Glutamatergic neuron (in vitro differentiated cells): ENCODE results near the gene PLEKHA3. TPM values are rescaled to one million over a fixed set of nuclear protein-coding genes. Genes with fewer than 3 reads are reported as not detected.

Source experiments
- DNase-seq: peaks from one replicate; pipeline ENCODE4 v3.0.0; 2022
- H3K27ac Mint-ChIP-seq: one replicate; pipeline ENCODE4 v1.8.0; 2020; ENCODE audit warnings: mild to moderate bottlenecking, mixed read lengths, inconsistent platforms; ENCODE audit not compliant: unreplicated experiment
- H3K27me3 Mint-ChIP-seq: one replicate; pipeline ENCODE4 v1.8.0; 2020; ENCODE audit warnings: mild to moderate bottlenecking, moderate library complexity, mixed read lengths, inconsistent platforms; ENCODE audit not compliant: unreplicated experiment
- H3K36me3 Mint-ChIP-seq: one replicate; pipeline ENCODE4 v1.8.0; 2020; ENCODE audit warnings: mild to moderate bottlenecking, mixed read lengths, inconsistent platforms; ENCODE audit not compliant: unreplicated experiment
- H3K4me1 Mint-ChIP-seq: one replicate; pipeline ENCODE4 v1.8.0; 2020; ENCODE audit warnings: mild to moderate bottlenecking, low read depth, mixed read lengths, inconsistent platforms; ENCODE audit not compliant: unreplicated experiment
- H3K4me3 Mint-ChIP-seq: one replicate; pipeline ENCODE4 v1.8.0; 2020; ENCODE audit warnings: mild to moderate bottlenecking, mixed read lengths, inconsistent platforms; ENCODE audit not compliant: unreplicated experiment
- H3K9me3 Mint-ChIP-seq: one replicate; pipeline ENCODE4 v1.8.0; 2020; ENCODE audit warnings: mild to moderate bottlenecking, moderate library complexity, mixed read lengths, inconsistent platforms; ENCODE audit not compliant: unreplicated experiment
- CTCF ChIP-seq: fragments of 200-600 bp; sonication (generic); IDR thresholded peaks from one replicate; pipeline ENCODE4 v1.5.0; 2021; ENCODE audit not compliant: partially characterized antibody, unreplicated experiment
- total RNA-seq: library from RNA; stranded (reverse); fragmentation: NEBNext Ultra II Directional; extraction: Animal tissue kit (Norgen Biotek cat#: 25700); gene quantifications from one replicate; pipeline ENCODE4 v1.2.1, GENCODE V29; 2021; ENCODE audit not compliant: unreplicated experiment

Gene PLEKHA3
- total RNA-seq, 1 donor from 2014 or later: 26.3 TPM

- no peak for DNase-seq
These were observed 28.4 kb downstream of the PLEKHA3 start for GRCh38 chr2:178508646-178509045.

GRCh38 chr2:178510384-178510783, 30.1 kb downstream of the PLEKHA3 start:
- H3K4me1 Mint-ChIP-seq: no peaks in the 10 kb centered on the region
- H3K36me3 Mint-ChIP-seq: no peaks in the 10 kb centered on the region
- peaks cover 2% of the 10 kb centered on the region for H3K27me3 Mint-ChIP-seq
- no peak for TF ChIP-seq CTCF
- DNase-seq: no peak
- H3K9me3 Mint-ChIP-seq: peaks cover 4% of the 10 kb centered on the region
- no peak overlapping the region for H3K4me3 Mint-ChIP-seq
- H3K27ac Mint-ChIP-seq: no peak overlapping the region

More at GRCh38 chr2:178508646-178509045, 28.4 kb downstream of the PLEKHA3 start:
- Mint-ChIP-seq H3K36me3 (no peaks in the 10 kb centered on the region), H3K4me1 (no peaks in the 10 kb centered on the region), H3K27ac (no peak overlapping the region), H3K9me3 (peaks cover 3% of the 10 kb centered on the region), H3K4me3 (no peak overlapping the region), H3K27me3 (no peaks in the 10 kb centered on the region)
- TF ChIP-seq CTCF: no peak

- peaks cover 2% of the 10 kb centered on the region for H3K27me3 Mint-ChIP-seq
- H3K36me3 Mint-ChIP-seq: no peaks in the 10 kb centered on the region
- H3K4me3 Mint-ChIP-seq: no peak overlapping the region
- H3K9me3 Mint-ChIP-seq: peaks cover 4% of the 10 kb centered on the region
- H3K27ac Mint-ChIP-seq: no peak overlapping the region
- no peaks in the 10 kb centered on the region for H3K4me1 Mint-ChIP-seq
- TF ChIP-seq CTCF: no peak
- no peak for DNase-seq
These were observed 32.2 kb downstream of the PLEKHA3 start for GRCh38 chr2:178512484-178512883.

GRCh38 chr2:178513876-178514275, 33.6 kb downstream of the PLEKHA3 start:
- no peak overlapping the region for H3K27ac Mint-ChIP-seq
- TF ChIP-seq CTCF: no peak
- no peaks in the 10 kb centered on the region for H3K4me1 Mint-ChIP-seq
- H3K27me3 Mint-ChIP-seq: peaks cover 2% of the 10 kb centered on the region
- H3K9me3 Mint-ChIP-seq: peaks cover 4% of the 10 kb centered on the region
- no peaks in the 10 kb centered on the region for H3K36me3 Mint-ChIP-seq
- no peak overlapping the region for H3K4me3 Mint-ChIP-seq
- no peak for DNase-seq

GRCh38 chr2:178514664-178515063, 34.4 kb downstream of the PLEKHA3 start:
- Mint-ChIP-seq H3K4me3 (no peak overlapping the region), H3K36me3 (no peaks in the 10 kb centered on the region)
- no peak for DNase-seq

More at GRCh38 chr2:178514664-178515063, 34.4 kb downstream of the PLEKHA3 start:
- TF ChIP-seq CTCF: no peak
- peaks cover 1% of the 10 kb centered on the region for H3K9me3 Mint-ChIP-seq
- H3K27me3 Mint-ChIP-seq: peaks cover 2% of the 10 kb centered on the region
- H3K4me1 Mint-ChIP-seq: no peaks in the 10 kb centered on the region
- no peak overlapping the region for H3K27ac Mint-ChIP-seq
